ENCODE measurements around the gene HADHA.

DNA sequence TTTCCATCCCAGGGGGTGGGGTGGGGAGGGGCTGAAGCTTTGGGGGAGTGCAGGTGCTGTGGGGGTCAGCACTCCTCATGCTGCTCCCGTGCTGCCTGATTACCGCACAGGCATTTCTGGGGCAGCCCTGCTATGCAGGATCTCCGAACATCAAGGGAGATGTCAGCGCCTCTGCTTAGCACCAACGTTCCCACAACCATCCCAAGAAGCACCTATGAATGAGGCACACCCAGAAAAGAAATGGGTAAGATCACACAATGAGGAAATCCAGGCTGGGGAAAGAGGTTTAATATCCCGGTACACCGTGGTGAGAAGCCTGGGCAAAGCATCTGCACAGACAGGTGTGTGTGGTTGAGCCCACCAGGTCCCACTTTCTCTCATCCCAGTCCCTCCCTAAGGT, 54.1 kb downstream of the HADHA start:
- TF ChIP-seq CTCF (IDR thresholded peaks at IDR 0.05; ENCODE audit: low read length): no peak
- TF ChIP-seq EZH2 (optimal IDR thresholded peaks at IDR 0.05; ENCODE audit: low read depth, low read length): no peak
